Mesothelial cell of epicardium (in vitro differentiated cells): ENCODE data around the gene LIMS4. TPM values are rescaled to one million over a fixed set of nuclear protein-coding genes. Genes with fewer than 3 reads are reported as not detected.
"Not testable (repeated sequence)": the region's sequence is repeated elsewhere in the genome, so short reads cannot be mapped to it uniquely, and the experiment has no call there.

Experiments used
- DNase-seq, 2 experiments: peaks; one replicate each; pipeline ENCODE4 v3.0.0; 2021; ENCODE audit warnings: low spot score in 2 of 2; ENCODE audit not compliant: unreplicated experiment in 2 of 2
- H3K27ac Mint-ChIP-seq: 2 replicates; pipeline ENCODE4 v1.8.0; 2021; ENCODE audit warnings: mixed read lengths
- H3K27me3 Mint-ChIP-seq: 2 replicates; pipeline ENCODE4 v1.8.0; 2021; ENCODE audit warnings: low read depth, mixed read lengths
- H3K36me3 Mint-ChIP-seq: 2 replicates; pipeline ENCODE4 v1.8.0; 2021; ENCODE audit warnings: mixed read lengths
- H3K4me1 Mint-ChIP-seq: 2 replicates; pipeline ENCODE4 v1.8.0; 2021; ENCODE audit warnings: mixed read lengths
- H3K4me3 Mint-ChIP-seq: 2 replicates; pipeline ENCODE4 v1.8.0; 2021; ENCODE audit warnings: mild to moderate bottlenecking, moderate library complexity, mixed read lengths
- H3K9me3 Mint-ChIP-seq: 2 replicates; pipeline ENCODE4 v1.8.0; 2021; ENCODE audit warnings: mixed read lengths
- total RNA-seq: library from RNA; stranded (reverse); gene quantifications from 3 replicates; pipeline ENCODE4 v1.2.1, GENCODE V29; 2021

LIMS4 gene
- total RNA-seq, 1 donor from 2014 or later: 1.8 TPM

DNA sequence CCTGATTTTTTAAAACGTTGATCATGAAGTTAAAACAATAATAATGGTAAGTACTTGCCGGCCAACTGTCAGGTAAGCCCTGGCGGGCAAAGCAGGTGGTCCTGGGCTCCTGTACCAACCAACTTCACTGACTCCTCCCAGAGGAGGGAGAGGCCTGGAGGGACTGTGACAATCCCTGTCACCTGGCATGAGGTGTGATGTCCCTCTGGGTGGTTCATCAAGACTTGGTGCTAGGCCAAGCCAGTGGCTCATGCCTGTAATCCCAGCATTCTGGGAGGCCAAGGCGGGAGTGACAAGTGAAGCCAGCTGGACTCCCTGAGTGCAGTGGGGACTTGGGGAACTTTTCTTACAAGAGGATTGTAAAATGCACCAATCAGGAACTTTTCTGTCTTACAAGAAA, 48.2 kb downstream of the LIMS4 start:
- not testable (repeated sequence) for H3K27me3 Mint-ChIP-seq, DNase-seq, H3K27ac Mint-ChIP-seq, H3K4me1 Mint-ChIP-seq, H3K9me3 Mint-ChIP-seq, H3K4me3 Mint-ChIP-seq, H3K36me3 Mint-ChIP-seq

DNA sequence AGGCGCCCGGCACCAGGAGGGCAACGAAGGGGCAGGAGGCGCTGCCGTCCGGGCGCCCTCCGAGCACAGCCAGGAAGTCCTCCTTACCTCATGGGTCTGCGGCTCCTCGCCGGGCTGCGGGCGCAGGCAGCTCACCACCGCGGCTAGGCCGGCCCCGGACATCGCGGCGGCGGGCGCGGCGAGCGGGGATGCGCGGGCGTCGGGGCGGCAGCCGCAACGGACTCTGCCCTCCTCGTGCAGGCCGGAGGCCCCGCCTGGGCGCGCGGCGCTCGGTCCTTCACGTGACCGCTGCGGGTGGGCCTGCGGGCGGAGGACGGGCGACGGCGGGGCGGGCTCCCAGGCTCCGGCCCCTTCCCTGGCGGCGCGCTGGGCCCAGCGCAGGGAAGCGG, 49.0 kb downstream of the LIMS4 start:
- not testable (repeated sequence) for H3K27ac Mint-ChIP-seq, H3K4me3 Mint-ChIP-seq, H3K36me3 Mint-ChIP-seq

DNA sequence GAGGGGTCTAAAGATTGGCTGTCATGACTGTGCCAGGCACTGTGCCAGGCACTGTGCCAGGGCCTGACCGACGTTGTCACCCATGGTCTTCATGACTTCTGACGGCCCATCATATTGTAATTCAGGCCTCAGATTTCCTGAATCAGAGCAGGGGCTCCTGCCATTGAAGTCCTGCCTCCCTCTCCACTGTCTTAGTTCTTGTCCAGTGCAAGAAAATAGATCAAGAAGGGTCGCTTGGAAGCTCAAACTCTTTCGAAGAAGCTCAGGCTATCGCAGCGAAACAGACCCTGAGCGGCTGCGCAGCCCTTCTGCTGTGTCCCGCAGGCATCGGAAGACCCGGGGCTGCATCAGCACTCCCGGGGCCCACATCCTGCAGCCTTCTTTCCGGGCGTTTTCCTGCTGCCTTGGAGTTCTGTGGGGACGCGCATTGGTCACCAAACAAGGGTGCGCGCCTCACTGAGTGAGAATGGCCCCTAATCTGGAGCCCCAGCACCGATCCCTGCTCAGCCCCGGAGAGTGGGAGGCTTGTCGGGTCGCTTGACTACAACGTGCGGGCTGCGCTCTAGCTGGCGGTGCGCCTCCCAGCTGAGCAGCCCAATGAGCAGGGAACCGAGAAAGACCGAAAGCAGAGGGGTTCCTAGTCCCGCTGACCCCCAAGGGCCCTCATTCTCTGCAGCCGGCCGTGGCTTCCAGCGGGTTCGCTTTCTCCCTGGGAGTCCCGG, 49.6 kb downstream of the LIMS4 start:
- not testable (repeated sequence) for H3K9me3 Mint-ChIP-seq, DNase-seq, H3K4me3 Mint-ChIP-seq, H3K27me3 Mint-ChIP-seq, H3K4me1 Mint-ChIP-seq, H3K27ac Mint-ChIP-seq, H3K36me3 Mint-ChIP-seq

More for the DNA sequence above, 49.0 kb downstream of the LIMS4 start:
- H3K4me1 Mint-ChIP-seq, H3K9me3 Mint-ChIP-seq, DNase-seq, H3K27me3 Mint-ChIP-seq: not testable (repeated sequence)

DNA sequence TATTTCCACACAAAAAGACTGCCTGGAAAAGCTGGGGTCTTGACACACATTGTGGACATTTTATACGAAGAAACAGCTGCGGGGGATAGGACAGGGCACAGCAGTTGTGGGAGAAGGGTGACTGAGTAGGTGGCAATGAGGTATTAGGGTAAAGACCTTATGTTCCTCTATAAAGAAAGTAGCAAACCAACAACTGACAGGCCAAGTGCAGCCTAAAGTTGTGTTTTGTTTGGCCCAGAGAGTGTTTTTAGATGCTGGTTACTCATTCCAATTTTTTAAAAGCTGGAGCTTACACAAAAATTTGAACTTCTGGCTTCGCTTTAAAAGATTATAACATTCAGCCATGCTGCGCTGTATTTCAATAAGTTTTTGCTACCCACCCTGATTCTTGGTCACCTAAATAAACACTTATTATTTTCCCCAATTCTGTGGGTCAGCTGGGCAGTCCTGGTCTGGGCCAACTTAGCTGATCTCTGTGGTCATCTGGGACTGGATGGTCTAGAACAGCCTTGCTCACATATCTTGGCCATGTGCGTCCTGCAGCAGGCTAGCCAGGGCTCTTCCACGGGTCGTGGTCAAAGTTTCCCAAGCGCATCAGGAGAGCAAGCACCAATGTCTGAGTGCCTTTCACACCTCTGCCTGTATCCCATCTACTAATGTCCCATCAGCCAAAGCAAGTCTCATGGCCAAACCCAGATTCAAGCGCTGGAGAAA, 51.8 kb downstream of the LIMS4 start:
- H3K36me3 Mint-ChIP-seq, H3K9me3 Mint-ChIP-seq, H3K27me3 Mint-ChIP-seq, H3K4me3 Mint-ChIP-seq, DNase-seq, H3K4me1 Mint-ChIP-seq, H3K27ac Mint-ChIP-seq: not testable (repeated sequence)

DNA sequence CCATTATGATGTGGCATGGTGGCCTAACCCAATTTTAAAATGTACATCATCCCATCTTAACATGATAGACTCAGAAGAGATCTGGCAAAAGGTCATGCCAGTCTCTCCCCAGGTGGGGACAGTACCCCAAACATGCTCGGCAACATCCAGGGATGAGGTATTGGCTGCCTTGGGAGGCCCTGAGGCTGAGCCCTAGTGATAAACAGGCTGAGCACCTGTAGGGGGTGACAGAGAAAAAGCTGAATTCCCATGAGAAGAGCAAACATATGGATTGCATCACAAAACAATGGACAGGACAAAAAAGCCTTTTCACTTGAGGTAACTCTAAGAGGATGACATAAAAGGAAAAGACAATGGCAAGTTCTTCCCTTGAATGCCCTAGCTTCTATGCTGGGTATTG, 65.5 kb downstream of the LIMS4 start:
- H3K36me3 Mint-ChIP-seq, H3K27me3 Mint-ChIP-seq, H3K27ac Mint-ChIP-seq, H3K9me3 Mint-ChIP-seq, H3K4me1 Mint-ChIP-seq, H3K4me3 Mint-ChIP-seq, DNase-seq: not testable (repeated sequence)

DNA sequence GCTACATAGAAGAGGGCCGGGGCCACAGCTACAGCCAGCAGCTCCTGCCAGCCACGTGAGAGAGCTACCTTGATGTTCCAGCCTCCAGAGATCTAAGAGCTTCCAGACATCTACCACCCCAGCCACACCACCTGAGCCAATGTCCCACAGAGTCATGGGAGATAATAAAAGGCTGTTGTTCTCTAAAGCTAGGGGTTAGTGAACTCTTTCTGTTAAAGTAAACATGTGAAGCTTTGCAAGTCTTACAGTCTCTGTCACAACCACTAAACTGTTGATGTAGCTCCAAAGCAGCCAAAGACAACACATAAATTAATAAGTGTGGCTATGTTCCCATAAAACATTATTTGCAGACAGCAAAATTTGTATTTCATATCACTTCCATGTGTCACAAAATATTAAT, 67.6 kb downstream of the LIMS4 start:
- H3K36me3 Mint-ChIP-seq, H3K4me1 Mint-ChIP-seq, H3K27me3 Mint-ChIP-seq, H3K27ac Mint-ChIP-seq, DNase-seq, H3K4me3 Mint-ChIP-seq, H3K9me3 Mint-ChIP-seq: not testable (repeated sequence)

DNA sequence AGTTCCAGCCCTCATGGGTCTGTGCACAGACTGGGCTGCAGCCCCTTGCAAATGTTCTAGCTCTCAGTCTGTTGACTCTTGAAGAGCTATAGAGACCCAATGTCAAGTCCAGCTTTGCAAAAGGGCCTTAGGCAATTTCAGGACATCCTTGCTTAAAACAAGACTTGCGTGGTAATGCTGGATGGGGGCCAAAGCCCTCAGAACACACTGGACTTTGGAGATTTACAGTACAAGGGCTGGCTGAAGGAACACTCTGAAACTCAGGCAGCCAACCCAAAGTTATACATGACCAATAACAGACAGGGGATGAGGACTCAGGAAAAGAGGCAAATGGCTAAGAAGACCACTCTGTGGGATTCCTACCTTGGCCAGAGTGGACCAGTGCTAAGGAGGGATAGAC, 68.4 kb downstream of the LIMS4 start:
- H3K27ac Mint-ChIP-seq, H3K9me3 Mint-ChIP-seq, H3K4me1 Mint-ChIP-seq, DNase-seq, H3K4me3 Mint-ChIP-seq, H3K27me3 Mint-ChIP-seq, H3K36me3 Mint-ChIP-seq: not testable (repeated sequence)

DNA sequence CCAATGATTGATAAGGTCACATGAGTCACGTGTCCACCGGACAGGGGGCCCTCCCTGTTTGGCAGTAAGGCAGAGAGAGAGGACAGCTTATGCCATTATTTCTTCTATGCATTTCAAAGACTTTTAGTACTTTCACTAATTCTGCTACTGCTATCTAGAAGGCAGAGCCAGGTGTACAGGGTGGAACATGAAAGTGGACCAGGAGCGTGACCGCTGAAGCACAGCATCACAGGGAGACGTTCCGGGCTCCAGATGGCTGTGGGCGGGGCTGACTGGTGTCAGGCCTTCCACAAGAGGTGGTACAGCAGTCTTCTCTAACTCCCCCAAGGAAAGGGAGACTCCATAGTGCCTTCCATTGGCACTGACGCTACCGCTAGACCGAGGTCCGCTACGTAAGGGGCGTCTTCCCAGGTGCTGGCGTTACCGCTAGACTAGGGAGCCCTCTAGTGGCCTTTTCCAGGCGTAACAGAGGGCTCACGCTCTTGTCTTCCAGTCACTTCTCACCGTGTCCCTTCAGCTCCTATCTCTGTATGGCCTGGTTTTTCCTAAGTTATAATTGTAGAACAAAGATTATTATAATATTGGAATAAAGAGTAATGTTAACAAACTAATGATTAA, 71.5 kb downstream of the LIMS4 start:
- H3K36me3 Mint-ChIP-seq, H3K4me3 Mint-ChIP-seq, H3K9me3 Mint-ChIP-seq, DNase-seq, H3K27me3 Mint-ChIP-seq, H3K4me1 Mint-ChIP-seq, H3K27ac Mint-ChIP-seq: not testable (repeated sequence)

DNA sequence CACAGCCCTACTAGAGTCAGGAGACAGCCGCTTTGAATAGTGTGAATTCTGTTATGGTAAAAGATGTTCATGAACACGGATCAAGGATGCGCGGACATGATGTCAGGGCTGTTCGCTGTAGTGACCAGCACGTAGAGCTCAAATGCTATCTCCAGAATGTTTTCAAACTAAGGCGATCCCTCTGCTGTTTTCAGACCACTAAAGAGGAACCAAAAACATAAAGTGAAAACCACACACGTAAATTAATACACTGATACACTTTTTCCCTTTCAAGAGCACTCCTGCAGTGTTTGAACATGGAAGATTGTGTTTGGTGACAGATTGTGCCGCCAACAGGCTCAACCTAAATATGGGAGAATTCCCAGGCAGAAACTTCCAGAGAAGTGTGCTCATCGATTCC, 73.2 kb downstream of the LIMS4 start:
- not testable (repeated sequence) for H3K4me3 Mint-ChIP-seq, DNase-seq, H3K27me3 Mint-ChIP-seq, H3K9me3 Mint-ChIP-seq, H3K27ac Mint-ChIP-seq, H3K36me3 Mint-ChIP-seq, H3K4me1 Mint-ChIP-seq

DNA sequence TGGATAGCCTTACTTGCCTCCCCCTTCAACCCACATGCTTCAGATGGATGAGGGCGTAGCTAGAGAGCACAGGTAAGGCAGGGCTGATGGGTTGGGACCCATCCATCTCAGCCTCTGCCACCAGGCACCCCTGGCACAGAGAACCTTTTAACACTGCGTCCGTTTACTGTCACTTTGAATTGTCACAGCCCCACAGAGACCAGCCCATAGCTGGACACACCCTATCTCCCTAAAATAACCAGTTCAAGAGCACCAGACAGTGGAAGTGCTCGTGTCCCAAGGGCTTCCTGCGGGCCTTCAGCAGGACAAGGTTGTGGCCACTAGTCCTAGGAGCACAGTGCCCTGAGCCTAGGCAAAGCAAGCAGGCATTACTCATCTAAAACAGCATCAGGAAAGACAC, 76.6 kb downstream of the LIMS4 start:
- not testable (repeated sequence) for H3K27me3 Mint-ChIP-seq, H3K27ac Mint-ChIP-seq, H3K4me3 Mint-ChIP-seq, H3K4me1 Mint-ChIP-seq, H3K9me3 Mint-ChIP-seq, H3K36me3 Mint-ChIP-seq, DNase-seq

Other genes with a start within 250 kb of the LIMS4 start
- 18.4 to 34.9 TPM (median 24.7 TPM) in 3 replicates for gene RGPD6, start 104.4 kb upstream of the LIMS4 start, total RNA-seq
- gene BUB1, start 205.2 kb upstream of the LIMS4 start, total RNA-seq: 20.2 to 21.2 TPM (median 21.2 TPM) in 3 replicates